NOMO-1 treated with DMSO at 0.1 percent for 48 hours (cell line): ENCODE results near the gene PPP6R2.
"Not testable (repeated sequence)": the region's sequence is repeated elsewhere in the genome, so short reads cannot be mapped to it uniquely, and the experiment has no call there.

Experiments
- DNase-seq: peaks from one replicate; lab custom pipeline; 2025; ENCODE audit not compliant: unreplicated experiment; lab: John Stamatoyannopoulos, UW

PPP6R2 gene

GRCh38 chr22:50398831-50399648 is 55.9 kb downstream of the PPP6R2 start:
- no peak for DNase-seq

GRCh38 chr22:50399751-50400331 is 56.7 kb downstream of the PPP6R2 start:
- DNase-seq, result peak; percentile 48

DNA sequence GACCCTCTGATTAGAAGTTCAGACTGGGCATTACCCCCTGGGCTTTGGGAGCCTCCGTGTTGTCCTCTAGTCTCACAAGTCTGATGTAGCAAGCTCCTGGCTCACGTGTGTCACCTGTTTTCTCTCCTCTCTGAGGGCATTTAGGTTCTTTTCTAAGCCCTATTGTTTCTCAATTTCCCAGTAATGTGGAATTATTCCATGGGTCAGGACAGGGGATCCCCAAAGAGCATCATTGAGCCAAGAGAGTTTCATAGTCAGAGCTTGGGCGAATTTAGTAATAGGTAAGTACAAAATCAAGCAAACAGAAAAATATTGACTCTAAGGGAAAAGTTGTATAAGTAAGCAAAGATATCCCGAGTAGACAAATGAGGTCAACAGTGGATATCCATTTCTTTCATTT is 57.3 kb downstream of the PPP6R2 start:
- no peak for DNase-seq

DNA sequence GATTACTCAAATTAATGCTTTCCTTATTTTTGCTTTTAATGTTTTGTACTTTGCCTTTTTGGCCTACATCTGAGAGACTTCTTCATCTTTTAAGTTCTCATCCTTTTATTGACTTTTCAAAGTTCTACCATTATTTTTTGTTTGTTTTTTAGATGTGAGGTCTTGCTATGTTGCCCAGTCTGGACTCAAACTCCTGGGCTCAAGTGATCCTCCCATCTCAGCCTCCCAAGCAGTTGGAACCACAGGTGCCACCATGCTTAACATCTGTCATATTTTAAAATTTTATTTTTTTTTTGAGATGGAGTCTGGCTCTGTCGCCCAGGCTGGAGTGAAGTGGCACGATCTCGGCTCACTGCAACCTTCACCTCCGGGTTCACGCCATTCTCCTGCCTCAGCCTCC is 57.8 kb downstream of the PPP6R2 start:
- no peak for DNase-seq

DNA sequence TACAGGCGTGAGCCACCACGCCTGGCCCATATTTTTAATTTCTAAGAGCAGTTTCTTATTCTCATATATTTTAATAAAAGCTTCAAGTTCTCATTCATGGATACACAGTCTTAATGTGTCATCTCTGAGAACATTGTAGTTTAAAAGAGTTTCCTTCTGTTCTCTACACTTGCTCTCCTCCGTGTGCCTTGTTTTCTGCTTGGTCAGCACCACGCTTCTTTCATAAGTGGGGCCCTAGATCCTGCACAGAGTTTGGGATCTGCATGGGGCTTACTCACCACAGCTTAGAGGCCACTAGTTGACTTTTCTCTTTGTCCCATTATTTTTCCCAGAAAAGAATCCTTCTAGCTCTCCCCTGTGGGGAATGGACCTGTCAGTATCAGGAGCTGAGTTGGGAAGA is 58.8 kb downstream of the PPP6R2 start:
- DNase-seq, result no peak

- DNase-seq, result no peak
These were observed 60.6 kb downstream of the PPP6R2 start for GRCh38 chr22:50403701-50404101.

DNA sequence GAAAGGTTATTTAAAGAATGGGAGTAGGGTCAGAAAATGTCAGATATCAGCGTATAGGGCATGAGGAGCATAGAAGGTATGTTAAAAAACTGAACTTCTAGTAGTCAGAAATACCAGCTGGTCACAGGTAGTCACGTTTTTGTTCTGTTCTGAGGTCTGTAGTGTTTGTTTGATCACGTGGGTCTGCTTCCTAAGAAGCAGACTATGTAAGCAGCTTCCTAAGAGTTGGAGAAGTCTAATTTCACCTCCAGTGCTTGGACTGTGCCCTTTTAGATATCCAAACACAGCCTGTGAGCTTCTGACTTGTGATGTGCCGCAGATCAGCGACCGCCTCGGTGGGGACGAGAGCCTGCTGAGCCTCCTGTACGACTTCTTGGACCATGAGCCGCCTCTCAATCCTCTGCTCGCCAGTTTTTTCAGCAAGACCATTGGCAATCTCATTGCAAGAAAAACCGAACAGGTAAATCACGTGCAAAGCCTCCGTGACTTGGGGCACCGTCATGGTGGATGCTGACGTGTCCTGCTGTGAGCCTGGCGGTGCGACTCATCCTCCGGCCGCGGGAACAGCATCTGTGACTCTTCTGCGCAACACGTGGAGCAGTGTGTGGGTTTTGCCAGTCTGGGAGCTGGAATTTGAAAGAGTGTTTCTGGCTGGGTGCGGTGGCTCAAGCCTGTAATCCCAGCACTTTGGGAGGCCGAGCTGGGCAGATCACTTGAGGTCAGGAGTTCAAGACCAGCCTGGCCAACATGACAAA is 63.5 kb downstream of the PPP6R2 start:
- DNase-seq, result no peak

DNA sequence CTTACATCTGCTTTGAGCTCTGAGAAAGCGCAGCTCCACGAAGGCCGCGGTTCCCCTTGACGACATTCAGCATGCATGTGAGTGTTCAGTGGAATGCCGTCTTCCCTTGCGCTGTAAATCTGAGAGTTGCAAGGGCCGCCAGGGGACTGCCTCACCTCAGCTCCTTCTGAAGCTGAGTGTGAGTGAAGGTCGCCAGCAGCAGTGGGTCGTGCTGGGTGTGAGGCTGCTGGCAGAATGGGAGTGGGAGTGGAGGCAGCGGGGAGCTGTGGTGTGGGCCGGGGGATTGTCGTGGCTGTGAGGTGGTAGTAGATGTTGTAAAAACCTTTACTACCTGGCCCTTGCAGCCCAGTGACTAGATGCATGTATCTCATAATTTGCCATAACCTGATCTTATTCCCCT is 65.2 kb downstream of the PPP6R2 start:
- no peak for DNase-seq

DNA sequence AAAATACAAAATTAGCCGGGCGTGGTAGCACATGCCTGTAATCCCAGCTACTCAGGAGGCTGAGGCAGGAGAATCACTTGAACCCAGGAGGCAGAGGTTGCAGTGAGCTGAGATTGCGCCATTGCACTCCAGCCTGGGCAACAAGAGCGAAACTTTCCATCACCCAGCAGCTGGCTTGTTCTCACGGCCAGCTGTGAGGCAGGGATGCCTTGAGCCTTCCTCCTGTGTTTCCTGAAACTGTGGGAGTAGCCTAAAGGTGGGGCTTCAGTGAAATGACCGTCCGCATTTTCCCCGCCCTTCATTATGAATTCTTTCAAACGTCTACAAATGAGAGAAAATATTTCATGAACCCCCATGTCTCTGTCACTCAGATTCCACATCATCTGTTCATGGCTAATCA is 65.8 kb downstream of the PPP6R2 start:
- DNase-seq, result not testable (repeated sequence)

GRCh38 chr22:50414476-50415248 is 71.5 kb downstream of the PPP6R2 start:
- no peak for DNase-seq

DNA sequence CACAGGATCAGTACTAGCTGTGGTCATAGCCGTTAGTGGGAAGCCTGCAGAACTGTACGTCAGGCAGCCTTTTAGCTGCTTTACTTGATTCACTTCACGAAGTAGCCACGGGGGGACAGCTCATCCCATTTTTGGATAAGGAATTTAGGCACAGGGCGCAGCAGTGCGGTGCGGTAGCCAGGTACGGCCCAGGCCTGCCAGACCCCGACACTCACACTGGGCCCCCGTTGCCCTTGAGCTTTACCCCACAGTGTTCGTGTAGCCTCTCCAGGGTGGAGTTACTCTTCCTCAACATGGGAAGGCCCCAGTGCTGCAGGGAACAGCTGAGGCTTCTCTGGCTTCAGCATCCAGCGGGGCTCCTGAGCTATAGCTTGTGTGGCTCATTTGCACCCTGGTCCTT is 72.3 kb downstream of the PPP6R2 start:
- DNase-seq, result no peak

GRCh38 chr22:50416996-50417395 is 73.9 kb downstream of the PPP6R2 start:
- DNase-seq, result no peak

- DNase-seq, result no peak
These were observed 74.5 kb downstream of the PPP6R2 start for GRCh38 chr22:50417411-50418210.

GRCh38 chr22:50418624-50419023 is 75.5 kb downstream of the PPP6R2 start:
- no peak for DNase-seq

DNA sequence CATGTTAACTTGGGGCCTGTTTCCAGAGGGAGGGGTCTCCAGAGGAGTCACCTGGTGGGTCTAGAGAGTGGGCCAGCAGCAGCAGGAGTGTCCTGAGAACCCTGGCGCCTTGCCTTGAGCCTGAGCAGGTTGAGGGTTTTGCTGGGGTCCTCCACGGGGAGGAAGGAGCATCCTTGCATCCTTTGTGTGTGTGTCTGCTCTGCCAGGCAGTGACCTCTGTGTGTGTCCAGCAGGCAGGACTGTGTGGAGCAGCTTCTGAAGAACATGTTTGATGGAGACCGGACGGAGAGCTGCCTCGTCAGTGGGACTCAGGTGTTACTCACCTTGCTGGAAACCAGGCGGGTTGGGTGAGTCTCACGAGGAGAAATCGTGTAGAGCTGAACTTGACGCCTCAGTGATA is 76.0 kb downstream of the PPP6R2 start:
- no peak for DNase-seq

DNA sequence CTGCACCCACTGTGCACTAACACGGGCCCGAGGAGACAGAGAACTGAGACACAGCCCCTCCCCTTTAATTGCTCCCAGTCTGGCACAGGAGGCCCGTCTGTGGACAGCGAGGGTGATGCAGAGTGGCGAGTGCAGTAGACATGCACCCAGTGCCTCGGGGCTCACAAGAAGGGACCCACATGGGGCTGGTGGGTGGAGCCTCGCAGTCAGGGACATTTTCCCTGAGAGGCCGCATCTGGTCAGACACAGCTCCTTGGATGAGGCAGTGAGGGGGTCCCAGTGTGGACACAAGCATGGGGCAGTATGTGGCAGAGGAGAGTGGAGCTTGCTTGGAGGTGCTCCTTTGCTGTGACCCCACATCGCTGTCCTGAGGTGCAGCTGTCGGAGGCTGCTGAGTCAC is 76.9 kb downstream of the PPP6R2 start:
- DNase-seq, result no peak

- no peak for DNase-seq
These were observed 77.5 kb downstream of the PPP6R2 start for GRCh38 chr22:50420581-50420980.

GRCh38 chr22:50422046-50422445 is 78.9 kb downstream of the PPP6R2 start:
- no peak for DNase-seq

DNA sequence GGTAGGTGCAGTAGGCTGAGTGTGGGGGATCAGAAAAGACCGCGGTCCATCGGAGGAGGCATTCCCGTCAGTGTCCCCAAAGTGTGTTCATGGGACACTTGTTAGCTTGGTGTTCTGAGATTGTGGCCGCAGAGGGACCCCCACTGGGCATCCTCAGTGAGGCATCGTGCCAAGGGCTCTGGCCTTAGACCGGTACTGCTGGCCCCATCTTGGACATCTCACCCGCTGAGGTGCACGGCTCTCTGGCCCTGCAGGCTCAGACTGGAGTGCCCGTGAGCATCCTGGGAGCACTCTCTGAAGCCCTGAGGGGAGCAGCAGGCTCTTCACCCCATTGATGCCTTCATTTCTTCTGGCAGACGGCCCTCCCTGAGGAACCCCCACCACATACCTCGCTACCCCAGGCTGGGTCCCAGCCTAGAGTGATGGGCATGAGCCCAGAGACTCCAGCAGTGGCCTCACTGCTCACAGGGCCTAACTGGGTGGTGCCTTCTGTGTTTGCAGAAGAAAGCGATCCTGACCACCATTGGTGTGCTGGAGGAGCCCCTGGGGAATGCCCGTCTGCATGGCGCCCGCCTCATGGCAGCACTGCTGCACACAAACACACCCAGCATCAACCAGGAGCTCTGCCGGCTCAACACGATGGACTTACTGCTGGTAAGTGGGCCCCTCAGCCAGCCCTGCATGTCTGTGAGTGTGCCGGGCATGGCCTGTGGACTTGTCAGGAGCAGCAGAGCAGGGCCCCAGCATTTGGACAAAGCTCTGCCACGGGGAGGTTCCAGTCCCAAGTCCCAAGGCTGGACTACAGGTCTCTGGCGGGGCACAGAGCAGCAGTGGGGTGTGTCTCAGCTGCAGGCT is 80.1 kb downstream of the PPP6R2 start:
- DNase-seq, result no peak

DNA sequence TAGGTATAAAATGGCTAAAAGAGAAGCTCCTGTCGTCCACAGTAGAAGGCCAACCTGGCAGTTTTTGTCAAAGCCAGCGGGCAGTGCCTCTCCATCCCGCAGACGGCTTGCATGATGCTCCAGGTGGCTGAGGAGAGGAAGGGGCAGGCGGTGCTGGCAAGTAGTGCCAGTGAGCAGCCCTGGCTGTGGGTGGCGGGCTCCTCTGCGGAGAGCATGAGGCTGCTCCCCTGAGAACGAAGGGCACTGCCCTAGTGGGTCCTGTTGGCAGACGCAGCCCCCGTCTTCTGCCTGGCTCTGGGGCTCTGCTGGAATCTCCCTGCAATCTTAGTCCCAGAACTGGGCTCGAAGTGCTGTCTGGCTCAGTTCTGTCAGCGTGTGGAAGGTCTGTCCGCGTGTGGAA is 80.8 kb downstream of the PPP6R2 start:
- DNase-seq, result no peak
